HEK293 (cell line): ENCODE data around the gene PPP3CA.

Experiments
- KLF9 ChIP-seq: fragments of 450-650 bp; formaldehyde crosslinking; IDR thresholded peaks from 2 replicates; pipeline ENCODE4 v1.5.1; 2016; ENCODE audit warnings: missing biosample characterization, missing genetic modification characterization, low read depth
- TRIM28 ChIP-seq: IDR thresholded peaks from 2 replicates; pipeline ENCODE4 v1.6.1; 2011; ENCODE audit warnings: low read length, control low read depth, borderline replicate concordance
- ZNF133 ChIP-seq: fragments of 450-650 bp; formaldehyde crosslinking; IDR thresholded peaks from 2 replicates; pipeline ENCODE4 v1.5.1; 2016; ENCODE audit warnings: missing biosample characterization, missing genetic modification characterization
- TF ChIP-seq, protein P1 (sequence below): fragments of 450-650 bp; formaldehyde crosslinking; IDR thresholded peaks from 2 replicates; pipeline ENCODE4 v1.5.1; 2016; ENCODE audit warnings: missing biosample characterization, missing genetic modification characterization
- TF ChIP-seq, protein P2 (sequence below): fragments of 450-650 bp; formaldehyde crosslinking; IDR thresholded peaks from 2 replicates; pipeline ENCODE4 v1.5.1; 2016; ENCODE audit warnings: missing biosample characterization, missing genetic modification characterization

DNA sequence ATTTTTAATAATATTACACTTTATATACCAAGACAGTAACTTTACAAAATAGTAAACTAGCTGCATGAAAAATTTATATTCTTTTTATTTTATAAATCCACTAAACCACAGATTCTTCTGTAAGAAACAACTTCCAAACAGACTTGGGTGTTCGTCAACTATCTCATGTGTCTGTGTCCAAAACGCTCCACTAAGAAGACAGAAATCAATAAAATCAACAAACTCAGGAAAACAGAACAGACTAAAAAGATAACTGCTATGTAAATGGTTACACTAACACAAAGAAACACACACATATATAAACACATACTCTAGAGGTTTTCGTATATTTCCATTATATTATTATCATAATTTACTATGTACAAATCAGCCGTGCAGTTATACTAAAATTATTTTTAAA is 158.4 kb downstream of the PPP3CA start:
- TF ChIP-seq, protein P1, sequence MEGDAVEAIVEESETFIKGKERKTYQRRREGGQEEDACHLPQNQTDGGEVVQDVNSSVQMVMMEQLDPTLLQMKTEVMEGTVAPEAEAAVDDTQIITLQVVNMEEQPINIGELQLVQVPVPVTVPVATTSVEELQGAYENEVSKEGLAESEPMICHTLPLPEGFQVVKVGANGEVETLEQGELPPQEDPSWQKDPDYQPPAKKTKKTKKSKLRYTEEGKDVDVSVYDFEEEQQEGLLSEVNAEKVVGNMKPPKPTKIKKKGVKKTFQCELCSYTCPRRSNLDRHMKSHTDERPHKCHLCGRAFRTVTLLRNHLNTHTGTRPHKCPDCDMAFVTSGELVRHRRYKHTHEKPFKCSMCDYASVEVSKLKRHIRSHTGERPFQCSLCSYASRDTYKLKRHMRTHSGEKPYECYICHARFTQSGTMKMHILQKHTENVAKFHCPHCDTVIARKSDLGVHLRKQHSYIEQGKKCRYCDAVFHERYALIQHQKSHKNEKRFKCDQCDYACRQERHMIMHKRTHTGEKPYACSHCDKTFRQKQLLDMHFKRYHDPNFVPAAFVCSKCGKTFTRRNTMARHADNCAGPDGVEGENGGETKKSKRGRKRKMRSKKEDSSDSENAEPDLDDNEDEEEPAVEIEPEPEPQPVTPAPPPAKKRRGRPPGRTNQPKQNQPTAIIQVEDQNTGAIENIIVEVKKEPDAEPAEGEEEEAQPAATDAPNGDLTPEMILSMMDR (tag by site-specific recombination): no peak
- TF ChIP-seq, protein P2, sequence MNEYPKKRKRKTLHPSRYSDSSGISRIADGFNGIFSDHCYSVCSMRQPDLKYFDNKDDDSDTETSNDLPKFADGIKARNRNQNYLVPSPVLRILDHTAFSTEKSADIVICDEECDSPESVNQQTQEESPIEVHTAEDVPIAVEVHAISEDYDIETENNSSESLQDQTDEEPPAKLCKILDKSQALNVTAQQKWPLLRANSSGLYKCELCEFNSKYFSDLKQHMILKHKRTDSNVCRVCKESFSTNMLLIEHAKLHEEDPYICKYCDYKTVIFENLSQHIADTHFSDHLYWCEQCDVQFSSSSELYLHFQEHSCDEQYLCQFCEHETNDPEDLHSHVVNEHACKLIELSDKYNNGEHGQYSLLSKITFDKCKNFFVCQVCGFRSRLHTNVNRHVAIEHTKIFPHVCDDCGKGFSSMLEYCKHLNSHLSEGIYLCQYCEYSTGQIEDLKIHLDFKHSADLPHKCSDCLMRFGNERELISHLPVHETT (tag by site-specific recombination): no peak
- TF ChIP-seq KLF9 (tag by site-specific recombination) (no peak), ZNF133 (tag by site-specific recombination) (no peak), TRIM28 (no peak)
